Lung (tissue), 12 donors: ENCODE measurements around the gene CRY1. TPM values are rescaled to one million over a fixed set of nuclear protein-coding genes. Genes with fewer than 3 reads are reported as not detected.
A peak's percentile ranks its signal among the peaks of the same experiment; 100 is the strongest.

ENCODE experiments used
- ATAC-seq: fragments of 200-7000 bp; cut with Tn5 transposase; one replicate; pipeline ENCODE4 v1.9.1; 2020; ENCODE audit warnings: moderate number of reproducible peaks; ENCODE audit not compliant: insufficient read depth, low FRiP score
- DNase-seq, 3 donors: peaks; one replicate each; pipeline ENCODE4 v3.0.0-alpha.2; 2013 to 2017
- H3K27ac ChIP-seq, 2 donors: one replicate each; pipeline ENCODE4 v1.5.1; 2013; ENCODE audit warnings: mild to moderate bottlenecking in 2 of 2, moderate library complexity in 2 of 2, control low read depth in 1 of 2, inconsistent platforms in 1 of 2, low read depth in 1 of 2, low read length in 1 of 2
- H3K27me3 ChIP-seq, 3 donors: one replicate each; pipeline ENCODE4 v1.5.1; 2013; ENCODE audit warnings: low read length in 2 of 3; ENCODE audit not compliant: control insufficient read depth in 3 of 3, insufficient read depth in 3 of 3
- H3K36me3 ChIP-seq, 4 donors: one replicate each; pipeline ENCODE4 v1.5.1; 2013; ENCODE audit warnings: low read length in 4 of 4, mild to moderate bottlenecking in 1 of 4, moderate library complexity in 1 of 4; ENCODE audit not compliant: control insufficient read depth in 4 of 4, insufficient read depth in 4 of 4
- H3K4me1 ChIP-seq, 5 donors: one replicate each; pipeline ENCODE4 v1.5.1; 2013; ENCODE audit warnings: low read length in 5 of 5, mild to moderate bottlenecking in 2 of 5, moderate library complexity in 1 of 5; ENCODE audit not compliant: control insufficient read depth in 5 of 5, insufficient read depth in 5 of 5
- H3K4me3 ChIP-seq: one replicate; pipeline ENCODE4 v1.5.1; 2013; ENCODE audit warnings: mild to moderate bottlenecking, control low read depth, moderate library complexity
- H3K9ac ChIP-seq, 2 donors: one replicate each; pipeline ENCODE4 v1.5.1; 2013; ENCODE audit warnings: low read length in 2 of 2, control low read depth in 1 of 2; ENCODE audit not compliant: insufficient read depth in 1 of 2
- H3K9me3 ChIP-seq, 4 donors: one replicate each; pipeline ENCODE4 v1.5.1; 2013; ENCODE audit warnings: low read length in 3 of 4, mild to moderate bottlenecking in 1 of 4, moderate library complexity in 1 of 4; ENCODE audit not compliant: control insufficient read depth in 4 of 4, insufficient read depth in 3 of 4
- WGBS, 2 donors: extraction: QIAGEN DNeasy Blood & Tissue Kit; methylation state at CpG; one replicate each; pipeline ENCODE4 v1.1.7; 2013; 5-methylcytosine and 5-hydroxymethylcytosine counted together
- polyA plus RNA-seq, 2 donors: library from polyadenylated mRNA; stranded (reverse); fragments of 200-250 nt; gene quantifications; one replicate each; pipeline ENCODE4 v1.2.1, GENCODE V29; 2013
- total RNA-seq, 2 donors: library from RNA; depleted of rRNA in 1 of 2; stranded (reverse); fragments of >200 nt in 1 of 2; gene quantifications; one replicate each; pipeline ENCODE4 v1.2.1, GENCODE V29; 2014 to 2021
- TF ChIP-seq, protein P1 (sequence below): IDR thresholded peaks from 2 replicates; pipeline ENCODE4 v1.5.1; 2012; ENCODE audit warnings: mild to moderate bottlenecking; ENCODE audit errors: control extremely low read depth, extremely low read depth
- donor health status: control.
- donor health status: control.
- donor health status: Bipolar disorder and iron deficiency.
- donor health status: healthy.
- donor health status: DM: yes; HTN: yes; CAD: no.

Gene CRY1
- total and polyA plus RNA-seq, 4 donors: 5.6 to 37.2 (median 17.9) TPM

DNA sequence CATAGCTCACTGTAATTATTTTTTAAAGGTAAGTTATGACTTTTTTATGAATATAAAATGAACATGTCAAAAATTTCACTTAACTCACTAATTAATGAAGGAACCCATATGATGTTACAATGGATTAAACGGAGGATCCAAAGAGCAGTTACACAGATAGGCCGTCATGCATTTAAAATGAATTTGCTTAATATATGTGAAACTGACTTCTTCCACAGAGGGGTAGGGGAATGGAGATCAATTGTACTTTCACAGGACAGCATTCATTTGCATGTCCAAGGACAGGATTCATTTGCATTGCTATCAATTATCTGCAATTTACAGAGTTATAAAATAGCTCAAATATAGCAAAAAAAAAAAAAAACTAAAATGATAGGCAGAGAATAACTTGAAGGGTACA is 6.6 kb upstream of the CRY1 start:
- ATAC-seq (no peak), DNase-seq (no peak)
- Histone ChIP-seq H3K36me3 (no peaks in the 10 kb centered on the region), H3K27ac (no peak overlapping the region), H3K27me3 (no peaks in the 10 kb centered on the region), H3K9me3 (peaks cover 0 to 3% (median 0%) of the 10 kb centered on the region in 4 donors), H3K4me3 (no peak overlapping the region), H3K4me1 (no peaks in the 10 kb centered on the region), H3K9ac (no peak overlapping the region)
- TF ChIP-seq, protein P1, sequence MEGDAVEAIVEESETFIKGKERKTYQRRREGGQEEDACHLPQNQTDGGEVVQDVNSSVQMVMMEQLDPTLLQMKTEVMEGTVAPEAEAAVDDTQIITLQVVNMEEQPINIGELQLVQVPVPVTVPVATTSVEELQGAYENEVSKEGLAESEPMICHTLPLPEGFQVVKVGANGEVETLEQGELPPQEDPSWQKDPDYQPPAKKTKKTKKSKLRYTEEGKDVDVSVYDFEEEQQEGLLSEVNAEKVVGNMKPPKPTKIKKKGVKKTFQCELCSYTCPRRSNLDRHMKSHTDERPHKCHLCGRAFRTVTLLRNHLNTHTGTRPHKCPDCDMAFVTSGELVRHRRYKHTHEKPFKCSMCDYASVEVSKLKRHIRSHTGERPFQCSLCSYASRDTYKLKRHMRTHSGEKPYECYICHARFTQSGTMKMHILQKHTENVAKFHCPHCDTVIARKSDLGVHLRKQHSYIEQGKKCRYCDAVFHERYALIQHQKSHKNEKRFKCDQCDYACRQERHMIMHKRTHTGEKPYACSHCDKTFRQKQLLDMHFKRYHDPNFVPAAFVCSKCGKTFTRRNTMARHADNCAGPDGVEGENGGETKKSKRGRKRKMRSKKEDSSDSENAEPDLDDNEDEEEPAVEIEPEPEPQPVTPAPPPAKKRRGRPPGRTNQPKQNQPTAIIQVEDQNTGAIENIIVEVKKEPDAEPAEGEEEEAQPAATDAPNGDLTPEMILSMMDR: no peak
- 88% methylated on average over 2 of the region's 2 CpGs for WGBS, 2 donors

DNA sequence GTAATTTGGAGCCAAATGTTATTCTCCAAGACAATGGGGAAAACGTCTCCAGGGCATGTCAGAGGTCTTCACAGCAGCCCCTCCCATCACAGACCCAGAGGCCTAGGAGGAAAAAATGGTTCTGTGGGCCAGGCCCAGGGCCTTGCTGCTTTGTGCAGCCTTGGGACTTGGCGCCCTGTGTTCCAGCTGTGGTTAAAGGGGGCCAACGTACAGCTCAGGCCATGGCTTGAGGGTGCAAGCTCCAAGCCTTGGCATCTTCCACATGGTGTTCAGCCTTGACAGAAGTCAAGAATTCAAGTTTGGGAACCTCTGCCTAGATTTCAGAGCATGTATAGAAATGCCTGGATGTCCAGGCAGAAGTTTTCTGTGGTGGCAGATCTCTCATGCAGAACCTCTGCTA is 3.2 kb upstream of the CRY1 start:
- DNase-seq: no peak
- no peak for ATAC-seq
- Histone ChIP-seq H3K36me3 (no peaks in the 10 kb centered on the region), H3K9me3 (peaks cover 0 to 3% (median 0%) of the 10 kb centered on the region in 4 donors), H3K4me1 (peaks cover 0 to 15% (median 2%) of the 10 kb centered on the region in 5 donors), H3K27ac (no peak overlapping the region), H3K9ac (no peak overlapping the region), H3K27me3 (no peaks in the 10 kb centered on the region), H3K4me3 (no peak overlapping the region)
- WGBS, 2 donors: 80 to 83% methylated on average over 3 of the region's 3 CpGs
- TF ChIP-seq, protein P1: no peak

DNA sequence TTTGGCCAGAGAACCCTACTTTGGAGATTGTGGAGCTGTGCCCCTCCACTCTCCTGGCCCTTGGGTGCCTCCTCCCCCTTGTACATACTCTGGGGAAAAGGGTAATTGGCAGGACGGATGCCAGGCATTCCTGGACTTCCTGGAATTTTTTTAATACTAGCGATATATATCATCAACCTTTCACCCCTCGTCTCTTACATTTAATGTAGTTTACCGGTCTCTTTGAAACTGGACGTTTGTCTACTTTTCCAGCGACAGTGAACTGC is 767 bp upstream of the CRY1 start:
- Histone ChIP-seq H3K9me3 (peaks cover 0 to 3% (median 0%) of the 10 kb centered on the region in 4 donors), H3K36me3 (no peaks in the 10 kb centered on the region), H3K9ac (peak overlapping the region; percentile 89 to 99), H3K27ac (peak overlapping the region; percentile 47 to 95), H3K27me3 (no peaks in the 10 kb centered on the region), H3K4me3 (peak overlapping the region; percentile 56), H3K4me1 (peaks cover 0 to 24% (median 13%) of the 10 kb centered on the region in 5 donors)
- no peak for DNase-seq
- peak; percentile 8 for ATAC-seq
- WGBS, 2 donors: 6 to 7% methylated on average over 6 of the region's 6 CpGs
- TF ChIP-seq, protein P1: no peak
